Activated effector memory CD4-positive, alpha-beta T cell treated with Interleukin-2 at 50 U/mL for 16 hours (primary cell): Measurements from ENCODE around the gene FAM200A.
"Not testable (repeated sequence)": the region's sequence is repeated elsewhere in the genome, so short reads cannot be mapped to it uniquely, and the experiment has no call there.

ENCODE experiments used
- DNase-seq: peaks from one replicate; pipeline ENCODE4 v3.0.0-alpha.2; 2020

The FAM200A gene

GRCh38 chr7:99558306-99559174, 6.6 kb upstream of the FAM200A start, which contains the start of gene ZNF655:
TSS of gene ZNF655 (plus strand) at chr7:99558642. CDS start at chr7:99560560, 1,918 bp downstream.
- peak; percentile 88 for DNase-seq

GRCh38 chr7:99557940-99558305, 6.0 kb upstream of the FAM200A start:
- DNase-seq, result no peak

- no peak for DNase-seq
These were observed 5.3 kb upstream of the FAM200A start for GRCh38 chr7:99557196-99557607.

GRCh38 chr7:99554939-99555338, 3.0 kb upstream of the FAM200A start:
- no peak for DNase-seq

- no peak for DNase-seq
These were observed 1.1 kb upstream of the FAM200A start for GRCh38 chr7:99553039-99553438.

- no peak for DNase-seq
These were observed 580 bp downstream of the FAM200A start for GRCh38 chr7:99551334-99551733.

GRCh38 chr7:99549545-99549944, 2.4 kb downstream of the FAM200A start:
- DNase-seq, result not testable (repeated sequence)

- not testable (repeated sequence) for DNase-seq
These were observed 6.6 kb downstream of the FAM200A start for GRCh38 chr7:99545308-99545707.

GRCh38 chr7:99543916-99544315, 8.0 kb downstream of the FAM200A start:
- no peak for DNase-seq

GRCh38 chr7:99543081-99543671, 8.7 kb downstream of the FAM200A start:
- DNase-seq, result no peak

GRCh38 chr7:99541212-99541611, 10.7 kb downstream of the FAM200A start:
- no peak for DNase-seq

GRCh38 chr7:99540542-99540941, 11.4 kb downstream of the FAM200A start:
- no peak for DNase-seq

GRCh38 chr7:99539213-99539811, 12.6 kb downstream of the FAM200A start:
- DNase-seq, result no peak

- no peak for DNase-seq
These were observed 16.2 kb downstream of the FAM200A start for GRCh38 chr7:99535667-99536066.

GRCh38 chr7:99531354-99531765, 20.6 kb downstream of the FAM200A start:
- DNase-seq, result no peak

- DNase-seq, result no peak
These were observed 26.0 kb downstream of the FAM200A start for GRCh38 chr7:99525713-99526440.

GRCh38 chr7:99521399-99521798, 30.5 kb downstream of the FAM200A start:
- DNase-seq, result no peak

- DNase-seq, result no peak
These were observed 37.9 kb downstream of the FAM200A start for GRCh38 chr7:99514050-99514449.

- DNase-seq, result no peak
These were observed 46.6 kb downstream of the FAM200A start for GRCh38 chr7:99505324-99505662.

GRCh38 chr7:99504603-99505323, 47.2 kb downstream of the FAM200A start, which contains the start of gene ZKSCAN5:
TSS of gene ZKSCAN5 (plus strand) at chr7:99504662. CDS start at chr7:99506045, 1,383 bp downstream.
- DNase-seq, result peak; percentile 96

- DNase-seq, result no peak
These were observed 47.7 kb downstream of the FAM200A start for GRCh38 chr7:99504281-99504602.

GRCh38 chr7:99501236-99501635, 50.7 kb downstream of the FAM200A start:
- DNase-seq, result not testable (repeated sequence)

- no peak for DNase-seq
These were observed 51.3 kb downstream of the FAM200A start for GRCh38 chr7:99500637-99501009.
